Sigmoid colon (tissue), 7 donors: Measurements from ENCODE around the gene SLC10A1. TPM values are rescaled to one million over a fixed set of nuclear protein-coding genes. Genes with fewer than 3 reads are reported as not detected.
"Not testable (repeated sequence)": the region's sequence is repeated elsewhere in the genome, so short reads cannot be mapped to it uniquely, and the experiment has no call there.

Experiments
- DNase-seq: peaks from one replicate; pipeline ENCODE4 v3.0.0-alpha.2; 2019
- H3K27ac ChIP-seq, 4 donors: fragments of 200-600 bp; sonication (generic); one replicate each; pipeline ENCODE4 v1.5.1; 2016 to 2019; ENCODE audit warnings: mild to moderate bottlenecking in 1 of 4
- H3K27me3 ChIP-seq, 3 donors: fragments of 200-600 bp; sonication (generic); one replicate each; pipeline ENCODE4 v1.5.1; 2019; ENCODE audit warnings: mild to moderate bottlenecking in 1 of 3
- H3K36me3 ChIP-seq, 4 donors: fragments of 200-600 bp; sonication (generic); one replicate each; pipeline ENCODE4 v1.5.1; 2016 to 2019
- H3K4me1 ChIP-seq, 4 donors: fragments of 200-600 bp; sonication (generic); one replicate each; pipeline ENCODE4 v1.5.1; 2017 to 2019
- H3K4me3 ChIP-seq, 4 donors: fragments of 200-600 bp; sonication (generic); one replicate each; pipeline ENCODE4 v1.5.1; 2017 to 2019; ENCODE audit warnings: mild to moderate bottlenecking in 2 of 4, moderate library complexity in 1 of 4
- H3K9me3 ChIP-seq, 4 donors: fragments of 200-600 bp in 3 of 4; sonication (generic) in 3 of 4; one replicate each; pipeline versions ENCODE4 v1.5.1 to v1.6.1; 2013 to 2019
- CTCF ChIP-seq, 4 experiments: fragments of 450-650 bp in 3 of 4; fragments of 200-600 bp in 1 of 4; IDR thresholded peaks; one replicate each; pipeline ENCODE4 v1.5.1; 2016 to 2019; ENCODE audit warnings: antibody characterized with exemption in 4 of 4, mild to moderate bottlenecking in 3 of 4, moderate library complexity in 2 of 4
- EP300 ChIP-seq, 4 donors: sonication (generic); formaldehyde crosslinking; IDR thresholded peaks; one replicate each; pipeline ENCODE4 v1.6.1; 2017; ENCODE audit warnings: antibody characterized with exemption in 4 of 4
- POLR2A ChIP-seq, 2 donors: fragments of 450-650 bp; IDR thresholded peaks; one replicate each; pipeline ENCODE4 v1.6.1; 2016; ENCODE audit warnings: antibody characterized with exemption in 2 of 2, mild to moderate bottlenecking in 2 of 2, moderate library complexity in 2 of 2
- POLR2AphosphoS5 ChIP-seq, 4 donors: sonication (generic); formaldehyde crosslinking; IDR thresholded peaks; one replicate each; pipeline ENCODE4 v1.6.1; 2017; ENCODE audit warnings: antibody characterized with exemption in 4 of 4
- WGBS, 2 donors: extraction: QIAGEN DNeasy Blood & Tissue Kit; methylation state at CpG; one replicate each; pipeline ENCODE4 v1.1.7; 2013; 5-methylcytosine and 5-hydroxymethylcytosine counted together
- intact Hi-C: fragments of 100-400 bp; cut with DNase I; formaldehyde crosslinking; loops from one replicate; pipeline ENCODE4 v1.15.1; 2023
- polyA plus RNA-seq, 3 donors: library from polyadenylated mRNA; stranded (reverse); fragments of 200-250 nt; gene quantifications; one replicate each; pipeline ENCODE4 v1.2.3, GENCODE V29; 2013
- total RNA-seq, 4 donors: library from RNA; depleted of rRNA; stranded (reverse); fragments of >200 nt; gene quantifications; one replicate each; pipeline ENCODE4 v1.1.0, GENCODE V29; 2016
- donor health status: healthy with polysubstance abuse.
- donor health status: Bipolar disorder and iron deficiency.
- donor health status: healthy.

Gene SLC10A1
- total and polyA plus RNA-seq, 7 donors, result not detected

GRCh38 chr14:69752773-69753172, 44.3 kb downstream of the SLC10A1 start:
- 80 to 85% methylated on average over 1 of the region's 1 CpG for WGBS, 2 donors
- Histone ChIP-seq H3K9me3 (no peaks in the 10 kb centered on the region), H3K27me3 (no peaks in the 10 kb centered on the region), H3K4me3 (no peak overlapping the region), H3K27ac (no peak overlapping the region), H3K4me1 (no peaks in the 10 kb centered on the region), H3K36me3 (no peaks in the 10 kb centered on the region)
- intact Hi-C loops, result no loop called here
- no peak for TF ChIP-seq EP300 (IDR thresholded peaks at IDR 0.05)
- no peak for TF ChIP-seq CTCF (IDR thresholded peaks at IDR 0.05)
- TF ChIP-seq POLR2AphosphoS5 (IDR thresholded peaks at IDR 0.05), result no peak
- no peak for TF ChIP-seq POLR2A (IDR thresholded peaks at IDR 0.05)
- DNase-seq, result no peak

GRCh38 chr14:69750495-69750894, 46.5 kb downstream of the SLC10A1 start:
- WGBS, 2 donors, result 54 to 76% methylated on average over 2 of the region's 2 CpGs
- DNase-seq, result no peak
- Histone ChIP-seq H3K4me1 (no peaks in the 10 kb centered on the region), H3K27ac (no peak overlapping the region), H3K27me3 (no peaks in the 10 kb centered on the region), H3K36me3 (no peaks in the 10 kb centered on the region), H3K4me3 (no peak overlapping the region), H3K9me3 (no peaks in the 10 kb centered on the region)
- intact Hi-C loops, result no loop called here
- no peak for TF ChIP-seq EP300 (IDR thresholded peaks at IDR 0.05)
- TF ChIP-seq CTCF (IDR thresholded peaks at IDR 0.05), result no peak
- no peak for TF ChIP-seq POLR2A (IDR thresholded peaks at IDR 0.05)
- TF ChIP-seq POLR2AphosphoS5 (IDR thresholded peaks at IDR 0.05), result no peak

GRCh38 chr14:69749956-69750355, 47.1 kb downstream of the SLC10A1 start:
- H3K27ac ChIP-seq, result no peak overlapping the region
- intact Hi-C loops, result no loop called here
- H3K36me3 ChIP-seq, result no peaks in the 10 kb centered on the region
- TF ChIP-seq POLR2AphosphoS5 (IDR thresholded peaks at IDR 0.05) (no peak), EP300 (IDR thresholded peaks at IDR 0.05) (no peak)
- H3K27me3 ChIP-seq, result no peaks in the 10 kb centered on the region
- WGBS, 2 donors, result 11 to 57% methylated on average over 1 of the region's 1 CpG
- no peak for DNase-seq
- no peaks in the 10 kb centered on the region for H3K4me1 ChIP-seq
- H3K4me3 ChIP-seq, result no peak overlapping the region
- no peaks in the 10 kb centered on the region for H3K9me3 ChIP-seq

GRCh38 chr14:69741055-69741454, 56.0 kb downstream of the SLC10A1 start:
- H3K4me1 ChIP-seq, result no peaks in the 10 kb centered on the region
- no peaks in the 10 kb centered on the region for H3K36me3 ChIP-seq
- no peaks in the 10 kb centered on the region for H3K9me3 ChIP-seq
- no peak overlapping the region for H3K27ac ChIP-seq
- no peak for DNase-seq
- intact Hi-C loops, result no loop called here
- TF ChIP-seq POLR2AphosphoS5 (IDR thresholded peaks at IDR 0.05) (no peak), POLR2A (IDR thresholded peaks at IDR 0.05) (no peak), CTCF (IDR thresholded peaks at IDR 0.05) (no peak), EP300 (IDR thresholded peaks at IDR 0.05) (no peak)
- no peaks in the 10 kb centered on the region for H3K27me3 ChIP-seq
- 34 to 74% methylated on average over 1 of the region's 1 CpG for WGBS, 2 donors
- H3K4me3 ChIP-seq, result no peak overlapping the region

GRCh38 chr14:69736405-69736804, 60.6 kb downstream of the SLC10A1 start:
- H3K4me3 ChIP-seq, intact Hi-C loops, H3K27me3 ChIP-seq, H3K4me1 ChIP-seq, DNase-seq, H3K27ac ChIP-seq, H3K36me3 ChIP-seq, H3K9me3 ChIP-seq: not testable (repeated sequence)
- WGBS, 2 donors, result 83 to 88% methylated on average over 4 of the region's 4 CpGs

- intact Hi-C loops, DNase-seq, H3K36me3 ChIP-seq, H3K4me3 ChIP-seq, H3K27me3 ChIP-seq, H3K27ac ChIP-seq, H3K9me3 ChIP-seq, H3K4me1 ChIP-seq: not testable (repeated sequence)
- WGBS, 2 donors, result 91 to 96% methylated on average over 8 of the region's 8 CpGs
Observed at GRCh38 chr14:69731919-69732598, 65.0 kb downstream of the SLC10A1 start.
